Testis (tissue), 3 donors: ENCODE results near the gene ALDH1A3. TPM values are rescaled to one million over a fixed set of nuclear protein-coding genes. Genes with fewer than 3 reads are reported as not detected.

Experiments used
- DNase-seq: peaks from one replicate; pipeline ENCODE4 v3.0.0-alpha.2; 2019
- H3K27ac ChIP-seq, 2 donors: fragments of 200-600 bp; sonication (generic); one replicate each; pipeline ENCODE4 v1.5.1; 2019
- H3K27me3 ChIP-seq: fragments of 200-600 bp; sonication (generic); one replicate; pipeline ENCODE4 v1.5.1; 2019
- H3K36me3 ChIP-seq: fragments of 200-600 bp; sonication (generic); one replicate; pipeline ENCODE4 v1.5.1; 2017; ENCODE audit warnings: low read depth; ENCODE audit errors: missing control alignments
- H3K4me1 ChIP-seq: fragments of 200-600 bp; sonication (generic); one replicate; pipeline ENCODE4 v1.5.1; 2019
- H3K4me3 ChIP-seq, 2 donors: fragments of 200-600 bp; sonication (generic); one replicate each; pipeline ENCODE4 v1.5.1; 2017 to 2019
- H3K9me3 ChIP-seq: fragments of 200-600 bp; sonication (generic); one replicate; pipeline ENCODE4 v1.5.1; 2017
- CTCF ChIP-seq, 3 experiments: fragments of 450-650 bp in 2 of 3; fragments of 200-600 bp in 1 of 3; sonication (generic) in 1 of 3; IDR thresholded peaks; one replicate each; pipeline ENCODE4 v1.5.1; 2016 to 2019; ENCODE audit warnings: antibody characterized with exemption in 3 of 3, mild to moderate bottlenecking in 2 of 3, moderate library complexity in 1 of 3
- POLR2A ChIP-seq: fragments of 450-650 bp; IDR thresholded peaks from one replicate; pipeline ENCODE4 v1.6.1; 2017; ENCODE audit warnings: antibody characterized with exemption, mild to moderate bottlenecking, moderate library complexity
- WGBS, 2 donors: methylation state at CpG; one replicate each; pipeline ENCODE4 v1.1.5; 2018; 5-methylcytosine and 5-hydroxymethylcytosine counted together
- intact Hi-C: fragments of 100-400 bp; cut with DNase I; formaldehyde crosslinking; loops from one replicate; pipeline ENCODE4 v1.15.1; 2023; ENCODE audit warnings: low total_unique reads
- polyA plus RNA-seq: library from polyadenylated mRNA; stranded (reverse); fragments of 350-450 nt; fragmentation: Illumina TruSeq; extraction: RNeasy Lipid Tissue Mini Kit (QIAGEN cat#74804); gene quantifications from one replicate; pipeline ENCODE4 v1.2.3, GENCODE V29; 2014; ENCODE audit warnings: low read depth, low replicate concordance; ENCODE audit not compliant: insufficient read depth
- total RNA-seq, 2 donors: library from RNA; depleted of rRNA; stranded (reverse); fragments of >200 nt; gene quantifications; one replicate each; pipeline ENCODE4 v1.2.3, GENCODE V29; 2016

Gene ALDH1A3
- total and polyA plus RNA-seq, 3 donors from 2014 or later: 29.5 to 69.9 (median 42.5) TPM

GRCh38 chr15:100908466-100908865, 28.8 kb downstream of the ALDH1A3 start:
- Histone ChIP-seq H3K9me3 (no peaks in the 10 kb centered on the region), H3K27me3 (no peaks in the 10 kb centered on the region), H3K4me3 (no peak overlapping the region), H3K4me1 (peaks cover 18% of the 10 kb centered on the region), H3K27ac (no peak overlapping the region), H3K36me3 (no peaks in the 10 kb centered on the region)
- 86 to 94% methylated on average over 6 of the region's 6 CpGs for WGBS, 2 donors
- DNase-seq: no peak
- intact Hi-C loops: no loop called here
- TF ChIP-seq POLR2A: no peak
- no peak for TF ChIP-seq CTCF (IDR thresholded peaks at IDR 0.05)

GRCh38 chr15:100909565-100909964, 29.9 kb downstream of the ALDH1A3 start:
- H3K4me1 ChIP-seq: peaks cover 22% of the 10 kb centered on the region
- no peak overlapping the region for H3K4me3 ChIP-seq
- H3K36me3 ChIP-seq: no peaks in the 10 kb centered on the region
- TF ChIP-seq CTCF (IDR thresholded peaks at IDR 0.05): no peak
- TF ChIP-seq POLR2A: no peak
- DNase-seq: no peak
- no peaks in the 10 kb centered on the region for H3K9me3 ChIP-seq
- intact Hi-C loops: no loop called here
- 50 to 52% methylated on average over 4 of the region's 4 CpGs for WGBS, 2 donors
- H3K27me3 ChIP-seq: no peaks in the 10 kb centered on the region
- no peak overlapping the region for H3K27ac ChIP-seq

GRCh38 chr15:100909989-100910955, 30.6 kb downstream of the ALDH1A3 start:
- no peaks in the 10 kb centered on the region for H3K36me3 ChIP-seq
- intact Hi-C loops: loop anchor here (10.0 kb wide), 1 partner anchor 95 kb away; no protein-coding TSS in a partner anchor
- H3K27ac ChIP-seq: no peak overlapping the region
- no peak for DNase-seq
- H3K4me3 ChIP-seq: no peak overlapping the region
- H3K4me1 ChIP-seq: peaks cover 26% of the 10 kb centered on the region
- no peak for TF ChIP-seq CTCF (IDR thresholded peaks at IDR 0.05)
- TF ChIP-seq POLR2A: no peak
- WGBS, 2 donors: 61 to 66% methylated on average over 11 to 12 of the region's 12 CpGs
- no peaks in the 10 kb centered on the region for H3K9me3 ChIP-seq
- H3K27me3 ChIP-seq: no peaks in the 10 kb centered on the region

- Histone ChIP-seq H3K9me3 (no peaks in the 10 kb centered on the region), H3K27me3 (no peaks in the 10 kb centered on the region), H3K36me3 (no peaks in the 10 kb centered on the region), H3K4me3 (no peak overlapping the region), H3K4me1 (peaks cover 26% of the 10 kb centered on the region), H3K27ac (no peak overlapping the region)
- TF ChIP-seq CTCF (IDR thresholded peaks at IDR 0.05) (no peak), POLR2A (no peak)
- no peak for DNase-seq
- 65 to 68% methylated on average over 10 of the region's 10 CpGs for WGBS, 2 donors
- intact Hi-C loops: loop anchor here (10.0 kb wide), 1 partner anchor 94 kb away; no protein-coding TSS in a partner anchor
These were observed 31.5 kb downstream of the ALDH1A3 start for GRCh38 chr15:100911086-100911485.
